HG02759 (cell line): ENCODE measurements around the gene OR52E2.
"Not testable (repeated sequence)": the region's sequence is repeated elsewhere in the genome, so short reads cannot be mapped to it uniquely, and the experiment has no call there.

Experiments used
- ATAC-seq: cut with Tn5 transposase; IDR thresholded peaks from one replicate; pipeline ENCODE4 v1.9.1; 2021; ENCODE audit warnings: mild to moderate bottlenecking, moderate library complexity; ENCODE audit not compliant: unreplicated experiment

OR52E2 gene

DNA sequence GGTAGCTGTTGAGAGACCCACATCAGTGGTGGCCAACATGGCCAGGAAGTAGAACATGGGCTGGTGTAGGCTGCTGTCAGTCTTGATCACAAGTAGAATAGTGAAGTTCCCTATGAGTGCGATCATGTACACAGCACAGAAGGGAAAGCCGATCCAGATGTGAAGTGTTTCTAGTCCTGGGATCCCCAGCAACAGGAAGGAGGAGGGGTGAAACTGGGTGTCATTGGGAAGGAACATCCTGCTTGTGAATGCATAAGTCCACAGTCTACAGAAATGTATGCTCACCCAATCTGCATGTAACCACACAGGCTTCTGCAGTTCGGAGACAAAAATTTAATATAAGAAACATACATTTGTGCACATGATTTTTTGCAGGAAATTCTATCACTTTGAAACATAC is at the start of gene OR52E2:
Gene OR52E2, minus strand, starts transcription at position 237 of the 400 bp plus-strand sequence. Its CDS starts 0 bp downstream, at position 237.
- no peak for ATAC-seq

DNA sequence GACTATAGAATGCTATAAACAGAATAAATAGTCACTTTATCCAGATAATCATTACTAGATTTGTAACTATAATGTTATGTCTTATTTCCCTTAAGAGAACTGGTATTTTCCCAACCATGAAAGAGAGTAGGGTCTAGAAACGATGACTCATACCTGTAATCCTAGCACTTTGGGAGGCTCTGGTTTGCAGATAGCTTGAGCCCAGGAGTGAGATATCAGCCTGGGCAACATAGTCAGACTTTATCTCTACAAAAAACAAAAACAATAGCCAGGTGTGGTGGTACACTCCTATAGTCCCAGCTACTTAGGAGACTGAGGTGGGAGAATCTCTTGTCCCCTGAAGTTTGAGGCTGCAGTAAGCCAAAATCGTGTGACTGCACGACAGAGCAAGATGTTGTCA is 47.9 kb upstream of the OR52E2 start:
- no peak for ATAC-seq

DNA sequence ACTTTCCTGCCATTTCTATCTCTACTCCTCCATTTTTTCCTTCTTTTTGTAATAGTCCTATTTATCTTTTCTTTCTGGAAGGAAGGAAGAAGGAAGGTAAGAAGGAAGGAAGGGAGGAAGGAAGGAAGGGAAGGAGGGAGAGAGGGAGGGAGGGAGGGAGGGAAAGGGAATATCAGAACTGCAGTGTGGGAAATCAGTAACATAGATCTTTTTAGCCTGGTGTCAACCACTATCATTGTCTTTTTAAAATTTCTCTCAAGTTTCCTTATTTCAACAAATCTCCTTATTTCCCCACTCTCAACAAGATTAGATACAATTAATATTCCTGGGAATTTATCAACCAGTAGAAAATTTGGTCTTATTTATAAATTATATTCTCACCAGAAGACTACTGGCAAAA is 43.6 kb upstream of the OR52E2 start:
- no peak for ATAC-seq

DNA sequence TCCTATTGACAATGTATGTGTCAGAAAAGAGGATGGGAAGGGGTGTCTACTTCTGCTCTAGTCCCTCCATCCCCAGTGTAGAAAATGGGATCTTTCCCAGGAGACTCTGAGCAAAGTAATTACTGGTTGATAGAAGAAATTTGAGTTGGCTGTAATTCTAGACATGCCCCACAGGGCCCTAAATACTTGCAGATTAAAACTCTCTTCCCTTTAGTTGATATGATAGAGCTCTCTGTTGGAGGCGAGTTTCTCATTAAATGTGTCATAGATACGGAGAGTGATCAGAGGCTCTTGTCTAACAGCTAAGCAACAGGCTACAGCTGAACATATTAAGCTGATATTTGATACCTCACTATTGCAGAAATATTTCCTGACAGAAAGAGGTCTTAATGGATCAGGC is 42.8 kb upstream of the OR52E2 start:
- no peak for ATAC-seq

DNA sequence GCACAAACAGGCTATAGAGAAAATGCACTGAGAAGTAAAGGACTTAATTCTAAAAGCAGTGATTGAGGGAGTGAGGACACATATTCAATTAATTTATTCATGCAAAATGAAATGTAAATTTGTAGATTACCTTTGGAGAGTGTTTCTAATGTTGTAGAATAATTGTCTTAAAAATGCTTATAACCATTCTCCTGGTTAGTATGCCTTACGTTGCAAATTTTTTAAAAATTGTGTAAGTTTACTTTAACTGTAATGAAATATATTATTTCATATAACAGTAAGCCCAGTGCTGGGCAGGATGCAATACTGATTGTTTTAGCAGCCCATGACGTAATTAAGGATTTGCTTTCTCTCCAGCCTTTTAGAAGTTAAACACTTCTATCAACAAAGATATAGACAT is 36.6 kb upstream of the OR52E2 start:
- ATAC-seq: no peak

DNA sequence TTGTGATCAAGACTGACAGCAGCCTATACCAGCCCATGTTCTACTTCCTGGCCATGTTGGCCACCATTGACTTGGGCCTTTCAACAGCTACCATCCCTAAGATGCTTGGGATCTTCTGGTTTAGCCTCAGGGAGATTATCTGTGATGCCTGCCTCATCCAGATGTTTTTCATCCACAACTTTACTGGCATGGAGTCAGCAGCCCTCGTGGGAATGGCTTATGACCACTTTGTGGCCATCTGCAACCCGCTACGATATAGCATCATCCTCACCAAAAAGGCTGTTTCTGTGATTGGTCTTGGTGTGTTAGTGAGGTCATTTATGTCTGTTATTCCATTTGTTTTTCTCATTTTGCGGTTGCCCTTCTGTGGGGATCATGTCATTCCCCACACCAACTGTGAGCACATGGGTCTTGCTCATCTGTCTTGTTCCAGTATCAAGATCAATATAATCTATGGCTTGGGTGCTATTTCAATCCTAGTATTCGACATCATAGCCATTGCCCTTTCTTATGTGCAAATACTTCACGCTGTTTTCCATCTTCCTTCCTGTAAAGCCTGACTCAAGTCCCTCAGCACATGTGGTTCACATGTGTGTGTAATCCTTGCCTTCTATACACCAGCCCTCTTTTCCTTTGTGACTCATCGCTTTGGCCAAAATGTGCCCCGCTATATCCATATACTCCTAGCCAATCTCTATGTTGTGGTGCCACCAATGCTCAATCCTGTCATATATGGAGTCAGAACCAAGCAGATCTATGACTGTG is 33.6 kb upstream of the OR52E2 start:
- ATAC-seq: no peak

DNA sequence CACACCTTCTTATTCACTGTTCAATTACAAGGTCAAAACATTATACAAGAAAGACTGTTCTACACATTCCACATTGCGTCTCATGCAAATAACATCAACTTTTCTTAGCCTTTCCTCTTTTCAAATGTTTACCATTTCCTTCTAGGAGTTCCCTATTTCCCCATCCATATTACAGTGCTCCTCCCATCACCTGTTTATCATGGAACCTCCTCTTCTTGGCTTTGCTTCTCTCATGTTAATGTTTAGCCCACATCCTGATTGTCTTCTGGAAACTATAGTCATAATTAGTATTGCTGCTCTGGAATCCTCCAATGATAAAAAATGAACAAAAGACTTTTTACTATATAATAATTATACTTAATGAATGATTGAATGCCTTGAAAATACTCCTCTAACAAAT is 31.2 kb upstream of the OR52E2 start:
- no peak for ATAC-seq

DNA sequence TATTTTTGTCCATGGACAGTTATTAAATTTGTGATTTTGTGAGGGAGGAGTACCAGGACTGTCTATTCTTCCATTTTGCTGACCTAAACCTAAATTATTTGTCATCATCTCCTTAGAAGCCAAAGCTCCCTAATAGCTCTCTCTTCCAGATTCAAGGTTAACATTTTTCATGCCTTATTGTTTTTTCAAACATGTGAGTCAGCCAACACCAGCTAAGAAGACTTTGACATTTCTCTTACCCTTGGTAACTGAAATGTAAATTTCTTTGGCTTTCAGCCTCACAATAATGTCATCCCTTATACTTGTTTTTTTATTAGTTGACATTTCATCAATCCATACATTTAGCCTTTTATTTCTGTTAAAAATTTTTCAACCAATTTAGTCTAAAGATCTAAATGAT is 29.1 kb upstream of the OR52E2 start:
- ATAC-seq: no peak

DNA sequence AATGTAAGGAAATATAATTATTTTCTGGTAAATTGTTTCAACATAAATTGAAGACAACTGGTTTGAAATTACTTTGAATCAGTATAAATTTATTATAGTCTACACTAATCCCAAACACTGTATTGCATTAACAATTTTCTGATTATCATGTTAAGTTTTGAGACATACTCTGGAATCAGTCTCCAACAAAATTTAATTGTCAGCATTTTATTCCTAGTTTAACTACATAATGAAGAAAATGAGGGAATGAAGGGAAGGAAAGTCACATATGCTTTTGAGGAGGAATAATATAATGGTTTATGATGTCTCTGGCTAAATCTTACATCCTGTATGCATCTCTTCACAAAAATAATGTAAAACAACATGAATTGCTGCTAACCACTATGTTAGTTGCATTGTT is 24.2 kb upstream of the OR52E2 start:
- ATAC-seq: no peak

DNA sequence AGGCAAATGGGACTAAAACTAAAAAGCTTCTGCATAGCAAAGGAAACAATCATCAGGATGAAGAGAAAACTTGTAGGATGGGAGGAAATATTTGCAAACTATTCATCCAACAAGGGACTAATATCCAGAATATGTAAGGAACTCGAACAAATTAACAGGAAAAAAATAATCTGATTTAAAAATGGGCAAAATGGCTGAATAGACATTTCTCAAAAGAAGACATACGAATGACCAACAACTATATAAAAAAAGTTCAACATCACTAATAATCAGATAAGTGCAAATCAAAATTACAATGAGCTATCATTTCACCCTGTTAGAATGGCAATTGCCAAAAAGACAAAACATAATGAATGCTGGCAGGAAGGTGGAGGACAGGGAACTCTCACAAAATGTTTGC is 22.0 kb upstream of the OR52E2 start:
- ATAC-seq: no peak

DNA sequence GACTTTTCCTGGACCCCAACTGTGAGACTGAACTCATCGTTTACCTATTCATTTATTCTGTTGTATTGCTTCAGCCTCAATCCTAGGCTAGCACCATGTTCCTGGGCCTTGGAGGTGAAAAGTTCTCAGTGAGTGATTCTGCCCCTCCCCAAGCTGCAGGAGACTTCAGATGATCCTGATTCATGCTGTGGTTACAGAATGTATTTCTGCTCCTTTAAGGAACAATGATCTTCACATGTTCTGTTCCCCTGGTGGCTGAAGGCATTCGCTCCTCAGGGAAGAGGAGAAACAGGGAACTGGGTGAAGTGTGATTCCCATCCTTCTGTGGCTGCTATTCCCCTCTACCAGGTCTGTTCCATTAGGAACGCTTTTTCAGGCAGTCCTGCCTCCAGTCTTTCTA is 12.4 kb upstream of the OR52E2 start:
- no peak for ATAC-seq

DNA sequence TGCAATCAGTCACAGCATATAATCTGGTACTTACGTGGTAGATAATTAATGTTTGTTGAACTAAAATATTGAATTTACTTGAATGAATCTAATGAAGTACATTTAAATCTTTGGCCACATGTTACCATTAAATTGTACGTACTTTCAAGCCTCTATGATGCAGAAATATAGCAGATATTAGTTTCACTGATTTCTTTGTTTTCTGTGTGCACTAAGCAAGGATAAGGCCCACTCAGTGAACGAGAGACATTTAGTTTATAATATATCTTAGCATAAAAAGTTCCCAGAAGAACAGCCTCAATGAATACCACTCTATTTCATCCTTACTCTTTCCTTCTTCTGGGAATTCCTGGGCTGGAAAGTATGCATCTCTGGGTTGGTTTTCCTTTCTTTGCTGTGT is 9.8 kb upstream of the OR52E2 start, which contains the start of gene OR52E1:
Gene OR52E1, plus strand, starts transcription at position 301 of the 400 bp plus-strand sequence.
- no peak for ATAC-seq

DNA sequence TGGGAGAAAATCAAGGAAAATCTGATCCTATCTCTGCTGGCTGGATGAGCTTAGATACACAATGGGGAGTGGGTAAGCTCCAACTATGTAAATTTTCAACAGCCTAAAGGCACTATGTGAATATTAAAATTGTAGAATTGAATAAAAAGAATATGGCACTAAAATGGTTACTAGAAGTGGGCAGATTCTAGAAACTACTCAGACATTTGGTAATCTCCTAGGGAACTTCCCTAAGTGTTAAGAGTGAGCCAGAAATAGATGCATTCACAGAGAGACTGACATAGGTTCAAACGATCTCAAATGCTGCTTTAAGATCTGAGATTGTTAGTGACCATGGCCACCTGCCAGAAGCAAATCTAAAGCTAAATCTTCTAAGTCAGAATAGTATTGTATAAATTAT is 5.6 kb upstream of the OR52E2 start:
- ATAC-seq: no peak

DNA sequence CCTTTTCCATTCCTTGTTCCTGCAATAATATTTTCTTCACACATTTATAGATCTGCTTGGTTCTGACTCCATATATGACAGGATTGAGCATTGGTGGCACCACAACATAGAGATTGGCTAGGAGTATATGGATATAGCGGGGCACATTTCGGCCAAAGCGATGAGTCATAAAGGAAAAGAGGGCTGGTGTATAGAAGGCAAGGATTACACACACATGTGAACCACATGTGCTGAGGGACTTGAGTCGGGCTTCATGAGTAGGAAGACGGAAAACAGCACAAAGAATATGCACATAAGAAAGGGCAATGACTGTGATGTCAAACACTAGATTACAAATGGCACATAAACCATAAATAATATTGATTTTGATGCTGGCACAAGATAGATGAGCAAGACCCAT is 748 bp downstream of the OR52E2 start:
- ATAC-seq: not testable (repeated sequence)

DNA sequence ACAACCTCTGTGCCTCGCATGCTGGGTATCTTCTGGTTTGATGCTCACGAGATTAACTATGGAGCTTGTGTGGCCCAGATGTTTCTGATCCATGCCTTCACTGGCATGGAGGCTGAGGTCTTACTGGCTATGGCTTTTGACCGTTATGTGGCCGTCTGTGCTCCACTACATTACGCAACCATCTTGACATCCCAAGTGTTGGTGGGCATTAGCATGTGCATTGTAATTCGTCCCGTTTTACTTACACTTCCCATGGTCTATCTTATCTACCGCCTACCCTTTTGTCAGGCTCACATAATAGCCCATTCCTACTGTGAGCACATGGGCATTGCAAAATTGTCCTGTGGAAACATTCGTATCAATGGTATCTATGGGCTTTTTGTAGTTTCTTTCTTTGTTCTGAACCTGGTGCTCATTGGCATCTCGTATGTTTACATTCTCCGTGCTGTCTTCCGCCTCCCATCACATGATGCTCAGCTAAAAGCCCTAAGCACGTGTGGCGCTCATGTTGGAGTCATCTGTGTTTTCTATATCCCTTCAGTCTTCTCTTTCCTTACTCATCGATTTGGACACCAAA is 12.6 kb downstream of the OR52E2 start:
- ATAC-seq: no peak

DNA sequence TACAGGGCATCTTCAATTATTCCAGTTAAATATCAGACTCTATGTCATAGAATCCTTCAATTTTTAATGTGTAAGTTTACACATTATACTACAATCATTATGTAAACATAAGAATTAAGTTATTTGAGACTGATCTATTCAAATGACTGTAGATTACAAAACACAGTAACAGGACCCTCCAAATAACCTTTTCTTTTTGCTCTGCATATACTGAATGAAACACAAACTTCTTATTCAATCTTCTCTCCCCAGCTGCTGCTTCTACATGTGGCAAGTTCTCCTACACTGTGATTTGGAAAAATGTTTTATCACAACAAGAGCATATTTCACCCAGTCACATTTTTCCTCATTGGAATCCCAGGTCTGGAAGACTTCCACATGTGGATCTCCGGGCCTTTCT is 13.2 kb downstream of the OR52E2 start, which contains the start of gene OR52J3:
Gene OR52J3, plus strand, starts transcription at position 301 of the 400 bp plus-strand sequence. Its CDS starts 0 bp downstream, at position 301.
- no peak for ATAC-seq

DNA sequence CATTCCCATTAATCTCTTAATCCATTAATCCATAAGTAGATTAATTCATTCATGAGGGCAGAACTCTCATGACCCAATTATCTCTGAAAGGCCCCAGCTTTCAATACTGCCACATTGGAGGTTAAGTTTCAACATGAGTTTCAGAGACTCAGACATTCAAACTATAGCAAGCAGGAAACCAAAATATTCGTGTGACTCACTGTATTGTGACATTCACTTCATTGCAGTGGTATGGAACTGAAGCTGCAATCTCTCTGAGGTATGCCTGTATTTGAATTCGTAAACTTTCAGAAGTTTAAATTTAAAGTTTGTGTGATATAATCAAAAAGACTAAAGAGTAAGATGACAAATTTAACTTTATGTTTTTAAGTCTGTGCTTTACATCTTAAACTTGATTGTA is 16.0 kb downstream of the OR52E2 start:
- no peak for ATAC-seq

DNA sequence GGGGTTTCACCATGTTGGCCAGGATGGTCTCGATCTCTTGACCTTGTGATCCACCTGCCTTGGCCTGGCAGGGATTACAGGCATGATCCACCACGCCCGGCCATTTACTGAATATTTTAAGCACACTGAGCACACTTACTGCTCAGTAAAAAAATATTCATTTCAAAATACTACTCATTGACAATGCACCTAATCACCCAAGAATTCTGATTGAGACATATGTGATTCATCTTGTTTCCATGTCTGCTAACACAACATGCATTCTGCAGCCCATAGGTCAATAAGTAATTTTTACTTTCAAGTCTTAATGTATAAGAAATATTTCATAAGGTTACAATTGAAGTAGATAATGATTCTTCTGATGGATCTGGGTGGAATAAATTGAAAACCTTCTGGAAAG is 17.3 kb downstream of the OR52E2 start:
- no peak for ATAC-seq

DNA sequence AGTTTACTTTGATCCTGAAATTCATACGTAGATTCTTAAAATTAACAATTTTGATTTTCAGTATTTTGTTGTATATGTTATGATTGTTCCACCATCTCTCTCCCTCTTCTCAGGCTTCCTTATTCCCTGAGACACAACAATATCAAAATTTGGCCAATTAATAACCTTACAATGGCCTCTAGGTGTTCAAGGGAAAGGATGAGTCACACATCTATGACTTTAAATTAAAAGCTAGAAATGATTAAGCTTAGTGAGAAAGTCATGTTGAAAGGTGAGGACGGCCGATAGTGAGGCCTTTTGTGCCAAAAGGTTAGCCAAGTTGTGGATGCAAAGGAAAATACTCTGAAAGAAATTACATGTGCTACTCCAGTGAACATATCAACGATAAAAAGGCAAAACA is 18.6 kb downstream of the OR52E2 start:
- no peak for ATAC-seq

DNA sequence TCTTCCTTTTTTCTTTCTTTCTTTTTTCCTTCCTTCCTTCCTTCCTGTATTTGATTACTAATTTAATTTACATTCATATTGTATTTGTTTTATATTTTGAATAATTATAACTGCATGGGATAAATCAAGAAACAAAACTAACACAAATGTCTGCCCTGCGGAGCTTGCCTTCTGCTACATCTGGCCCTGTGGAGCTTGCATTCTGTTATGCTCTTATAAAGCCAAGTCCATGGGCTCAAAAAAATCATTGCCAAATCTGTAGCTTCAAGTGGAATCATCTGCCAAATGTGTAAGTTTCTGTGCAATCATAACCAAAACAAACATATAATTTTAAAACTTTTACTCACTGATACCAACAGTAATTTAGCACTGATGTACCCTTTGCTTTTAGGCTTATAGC is 21.1 kb downstream of the OR52E2 start:
- no peak for ATAC-seq

DNA sequence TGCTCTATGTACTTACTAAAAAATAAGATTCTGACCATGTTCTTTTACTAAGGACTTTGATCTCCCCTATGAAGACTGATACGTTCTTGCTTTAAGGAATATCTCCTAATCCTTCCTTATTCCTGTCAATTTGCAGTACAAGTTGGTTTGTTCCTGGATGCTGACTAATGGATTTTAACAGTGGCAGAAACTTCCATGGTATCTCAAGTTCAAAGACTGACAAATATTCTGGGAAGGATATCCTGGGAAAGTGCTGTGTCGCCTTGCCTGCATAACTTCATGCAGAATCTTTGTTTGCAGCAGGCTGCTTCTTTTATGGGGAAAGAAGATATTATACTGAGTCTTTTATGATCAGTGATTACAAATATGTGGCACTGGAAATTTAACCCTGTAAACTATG is 21.5 kb downstream of the OR52E2 start:
- ATAC-seq: no peak

DNA sequence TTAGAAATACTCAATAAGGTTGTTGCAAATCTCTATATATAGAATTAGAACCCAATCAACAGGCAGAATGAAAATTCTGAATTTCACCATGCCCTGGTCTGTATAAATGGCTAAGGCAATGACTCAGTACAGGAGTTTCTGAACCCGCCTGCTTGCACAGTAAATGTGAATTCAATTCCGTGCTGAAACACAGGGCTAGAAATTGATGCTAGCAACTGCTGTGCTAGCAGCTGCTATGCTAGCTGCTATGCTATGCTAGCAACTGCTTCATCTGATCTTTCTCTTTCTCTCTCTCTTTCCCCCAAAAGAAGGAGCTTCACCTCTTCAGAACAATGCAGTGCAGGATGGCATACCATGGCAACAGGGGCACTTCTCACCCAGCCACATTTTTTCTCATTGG is 22.8 kb downstream of the OR52E2 start:
- no peak for ATAC-seq

DNA sequence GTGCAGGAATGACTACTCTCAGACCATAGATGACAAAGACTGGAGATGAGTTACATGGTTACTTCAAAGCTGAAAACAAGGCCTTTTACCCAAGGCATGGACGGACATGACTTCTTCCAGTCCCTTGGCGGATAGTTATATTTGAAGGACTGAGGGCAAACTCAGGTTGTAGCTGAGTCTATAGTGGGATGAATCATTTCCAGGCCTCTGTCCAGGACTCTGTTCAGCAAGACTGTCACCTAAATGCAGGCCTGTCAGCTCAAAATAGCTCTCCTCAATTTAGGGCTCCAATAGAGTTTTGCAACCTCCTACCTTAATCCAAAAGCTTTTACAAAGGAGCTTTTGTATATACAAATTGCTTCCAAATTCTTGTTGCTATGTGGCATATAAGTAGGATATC is 37.4 kb downstream of the OR52E2 start:
- ATAC-seq: no peak
